HS-27A (cell line): Measurements from ENCODE around the gene ARHGAP1.
"Not testable (repeated sequence)": the region's sequence is repeated elsewhere in the genome, so short reads cannot be mapped to it uniquely, and the experiment has no call there.

ENCODE experiments used
- DNase-seq: peaks from one replicate; pipeline ENCODE4 v3.0.0-alpha.2; 2012; ENCODE audit warnings: low read depth, missing footprints

ARHGAP1 gene

DNA sequence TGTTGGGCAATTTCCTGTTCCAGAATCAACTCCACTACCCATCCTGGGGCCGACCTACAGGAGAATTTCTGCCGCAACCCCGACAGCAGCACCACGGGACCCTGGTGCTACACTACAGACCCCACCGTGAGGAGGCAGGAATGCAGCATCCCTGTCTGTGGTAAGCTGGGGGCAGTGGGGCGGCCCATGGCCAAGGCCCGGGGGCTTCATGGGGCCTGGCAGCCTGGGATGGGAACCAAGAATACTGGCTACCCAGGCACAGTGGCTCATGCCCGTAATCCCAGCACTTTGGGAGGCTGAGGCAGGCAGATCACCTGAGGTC lies 22.9 kb upstream of the ARHGAP1 start:
- no peak for DNase-seq

DNA sequence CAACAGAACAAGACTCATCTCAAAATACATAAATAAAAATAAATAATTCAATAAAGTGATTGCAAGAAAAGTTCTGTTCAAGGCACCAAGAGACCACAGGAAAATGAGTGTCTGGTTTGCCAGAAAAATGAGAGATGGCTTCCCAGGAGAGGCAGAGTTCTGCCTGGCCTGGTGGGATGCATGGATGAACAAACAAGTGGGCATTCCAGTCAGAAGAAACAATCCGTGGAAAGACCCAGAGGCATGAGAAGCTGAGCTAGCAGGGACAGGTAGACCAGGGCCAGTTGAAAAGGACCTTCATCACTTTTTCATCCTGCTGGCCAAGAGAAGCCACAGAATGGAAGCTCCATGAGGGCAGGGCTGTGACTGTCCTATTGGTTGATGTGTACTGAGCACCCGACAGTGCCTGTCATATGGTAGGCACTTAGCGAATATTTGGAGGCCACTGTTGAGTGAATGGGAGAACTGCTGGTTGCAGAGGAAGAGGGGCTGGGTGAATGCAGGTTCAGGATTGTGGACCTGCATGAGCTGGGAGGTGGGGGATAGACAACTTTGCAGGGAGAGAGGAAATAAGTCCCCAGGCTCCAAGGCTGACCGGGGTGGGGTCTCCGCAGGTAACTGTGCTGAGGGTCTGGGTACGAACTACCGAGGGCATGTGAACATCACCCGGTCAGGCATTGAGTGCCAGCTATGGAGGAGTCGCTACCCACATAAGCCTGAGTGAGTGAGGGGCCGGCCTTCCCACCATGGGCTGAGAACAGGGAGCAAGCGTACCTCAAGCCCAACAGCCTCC lies 22.3 kb upstream of the ARHGAP1 start:
- DNase-seq = no peak

DNA sequence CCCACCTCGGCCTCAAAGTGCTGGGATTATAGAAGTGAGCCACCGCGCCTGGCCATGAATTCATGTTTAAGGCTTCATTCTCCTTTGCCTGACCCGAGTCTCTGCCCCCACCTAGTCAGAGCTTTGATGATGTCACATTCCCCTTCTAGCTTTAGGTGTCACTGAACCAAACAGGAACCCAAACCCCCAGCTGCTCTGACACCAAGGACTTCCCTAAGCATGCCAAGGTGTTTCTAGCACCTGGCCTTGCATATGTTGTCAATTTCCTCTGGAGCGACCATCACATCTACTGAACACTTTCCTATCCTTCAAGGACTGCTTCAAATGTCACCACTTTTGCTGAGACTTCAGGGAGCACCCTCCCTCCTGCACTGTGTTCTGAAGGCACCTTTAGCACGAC lies 20.9 kb upstream of the ARHGAP1 start:
- DNase-seq = no peak

DNA sequence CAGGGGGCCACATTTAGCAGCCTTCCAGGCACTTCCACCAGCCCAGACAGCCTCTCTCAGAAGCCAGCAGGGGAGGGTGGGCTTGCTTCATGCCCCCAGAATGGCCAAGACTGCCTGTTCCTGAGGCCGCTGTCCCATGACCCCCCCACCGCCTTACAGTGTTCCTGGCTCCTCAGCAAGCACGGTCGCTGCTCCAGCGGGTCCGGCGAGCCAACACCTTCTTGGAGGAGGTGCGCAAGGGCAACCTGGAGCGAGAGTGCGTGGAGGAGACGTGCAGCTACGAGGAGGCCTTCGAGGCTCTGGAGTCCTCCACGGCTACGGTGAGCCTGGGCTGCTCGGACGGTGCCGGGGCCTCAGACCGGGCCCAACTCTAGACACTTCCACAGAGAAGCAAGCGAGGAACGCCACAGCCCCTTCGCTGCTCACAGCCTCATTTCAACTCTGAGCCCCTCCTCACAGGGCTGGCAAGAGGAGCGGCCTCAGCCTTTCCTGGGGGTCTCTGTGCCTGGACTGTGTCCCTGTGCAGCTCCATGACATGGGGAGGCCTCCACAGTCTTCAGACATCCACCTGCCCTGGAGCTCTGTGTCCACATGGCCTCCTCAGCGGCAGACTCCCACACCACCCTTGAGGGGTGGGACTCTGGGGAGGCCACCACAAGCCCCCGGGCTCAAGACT lies 19.3 kb upstream of the ARHGAP1 start:
- no peak for DNase-seq

DNA sequence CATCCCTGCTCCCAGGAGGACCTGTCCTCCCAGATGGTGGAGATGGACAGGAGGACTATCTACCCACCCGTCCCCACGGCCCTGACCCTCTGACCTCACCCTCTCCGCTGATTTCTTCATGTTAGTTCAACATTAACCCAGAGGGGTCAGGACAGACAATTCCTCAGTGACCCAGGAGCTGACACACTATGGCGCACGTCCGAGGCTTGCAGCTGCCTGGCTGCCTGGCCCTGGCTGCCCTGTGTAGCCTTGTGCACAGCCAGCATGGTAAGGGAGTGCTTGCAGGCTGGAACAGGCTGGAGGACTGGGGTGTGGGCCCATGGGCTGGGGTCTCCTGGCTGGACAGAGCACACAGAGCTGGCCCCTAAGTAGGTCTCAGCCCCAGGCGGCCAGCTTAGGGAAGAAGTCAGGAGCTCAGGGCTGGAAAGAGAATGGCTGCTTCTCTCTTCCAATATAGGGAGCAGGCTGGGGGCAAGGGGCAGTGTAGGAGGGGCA lies 18.7 kb upstream of the ARHGAP1 start, which contains the start of gene F2:
Gene F2, plus strand, starts transcription at position 166 of the 495 bp plus-strand sequence. Its CDS starts 23 bp downstream, at position 189.
- DNase-seq = no peak

DNA sequence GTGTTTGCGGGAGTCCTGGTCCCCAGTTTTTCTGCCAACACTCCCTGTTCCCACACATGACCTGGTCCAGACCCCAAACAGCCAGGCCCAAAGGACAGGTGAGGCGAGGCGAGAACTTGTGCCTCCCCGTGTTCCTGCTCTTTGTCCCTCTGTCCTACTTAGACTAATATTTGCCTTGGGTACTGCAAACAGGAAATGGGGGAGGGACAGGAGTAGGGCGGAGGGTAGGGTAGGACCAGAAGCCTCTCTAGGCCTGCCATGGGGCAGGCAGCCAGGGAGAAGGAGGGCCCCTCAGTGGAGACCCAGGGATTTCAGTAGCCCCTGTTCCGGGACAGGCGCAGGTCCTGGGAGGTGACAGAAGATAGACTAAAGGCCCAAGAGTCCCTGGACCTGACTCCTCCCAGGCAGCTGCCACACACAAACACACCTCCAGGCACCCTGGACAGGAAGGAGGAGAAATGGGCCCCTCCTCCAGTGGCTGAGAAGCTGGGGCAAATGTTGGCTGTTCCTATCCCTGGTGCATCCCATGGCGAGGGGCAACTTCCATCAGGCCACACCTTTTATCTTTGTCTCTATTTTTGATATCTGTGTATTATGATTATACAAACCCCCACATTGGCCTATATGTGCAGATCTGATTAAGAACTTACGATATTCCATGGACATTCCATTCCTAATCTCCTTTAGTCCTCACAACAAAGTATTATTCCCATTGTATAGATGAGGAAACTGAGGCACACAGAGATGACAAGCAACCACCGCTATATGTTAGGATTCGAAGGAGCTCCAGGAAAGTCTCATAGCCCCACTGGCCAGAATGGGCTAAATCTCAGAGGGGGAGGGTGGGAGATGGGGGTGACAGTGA lies 18.0 kb upstream of the ARHGAP1 start:
- no peak for DNase-seq

DNA sequence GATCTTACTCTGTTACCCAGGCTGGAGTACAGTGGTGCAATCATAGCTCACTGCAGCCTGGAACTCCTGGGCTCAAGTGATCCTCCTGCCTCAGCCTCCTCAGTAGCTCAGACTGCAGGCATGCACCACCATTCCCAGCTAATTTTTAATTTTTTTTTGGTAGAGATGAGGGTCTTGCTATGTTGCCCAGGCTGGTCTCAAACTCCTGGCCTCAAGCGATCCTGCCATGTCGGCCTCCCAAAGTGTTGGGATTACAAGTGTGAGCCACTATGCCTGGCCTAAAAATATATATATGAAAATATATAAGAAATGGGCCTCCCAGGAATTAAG lies 17.4 kb upstream of the ARHGAP1 start:
- DNase-seq = not testable (repeated sequence)

DNA sequence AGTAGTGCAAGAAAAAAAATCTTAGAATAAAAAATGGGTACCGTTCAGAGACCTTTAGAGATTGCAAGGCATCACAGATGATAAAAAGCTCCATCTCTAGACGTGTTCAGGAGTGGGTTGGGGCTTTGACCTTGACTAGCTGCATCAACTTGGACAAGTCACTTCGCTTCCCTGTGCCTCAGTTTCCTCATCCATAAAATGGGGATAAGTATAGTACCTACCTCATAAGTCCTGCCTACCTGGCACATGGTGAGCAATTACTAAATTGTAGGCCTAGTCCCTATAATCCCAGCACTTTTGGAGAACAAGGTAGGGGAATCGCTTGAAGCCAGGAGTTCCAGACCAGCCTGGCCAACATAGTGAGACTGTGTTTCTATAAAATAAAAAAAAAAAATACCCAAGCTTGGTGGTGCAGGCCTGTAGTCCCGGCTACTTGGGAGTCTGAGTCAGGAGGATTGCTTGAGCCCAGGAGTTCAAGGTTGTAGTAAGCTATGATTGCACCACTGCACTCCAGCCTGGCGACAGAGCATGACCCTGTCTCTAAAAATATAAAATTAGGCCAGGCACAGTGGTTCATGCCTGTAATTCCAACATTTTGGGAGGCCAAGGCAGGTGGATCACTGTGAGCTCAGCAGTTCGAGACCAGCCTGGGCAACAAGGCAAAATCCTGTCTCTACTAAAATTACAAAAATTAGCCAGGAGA lies 12.6 kb upstream of the ARHGAP1 start:
- DNase-seq = no peak

DNA sequence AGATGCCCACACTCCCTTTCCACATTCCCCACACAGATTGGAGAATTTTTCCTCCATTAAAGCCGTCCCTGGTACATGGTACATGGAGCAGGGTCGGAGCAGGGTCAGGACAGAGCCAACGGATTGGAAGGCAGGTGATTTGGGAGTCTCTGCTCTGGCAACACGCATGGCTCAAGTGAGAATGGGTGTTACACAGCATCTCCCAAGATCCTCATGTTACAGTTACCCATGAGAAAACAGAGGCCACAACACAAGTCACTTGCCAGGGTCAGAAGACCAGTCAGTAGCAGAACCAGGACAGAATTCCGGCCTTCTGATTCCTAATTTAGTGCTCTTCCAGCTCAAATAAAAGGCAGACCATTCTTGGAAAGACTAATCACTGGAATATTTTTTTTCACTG lies 10.9 kb upstream of the ARHGAP1 start:
- DNase-seq = no peak

DNA sequence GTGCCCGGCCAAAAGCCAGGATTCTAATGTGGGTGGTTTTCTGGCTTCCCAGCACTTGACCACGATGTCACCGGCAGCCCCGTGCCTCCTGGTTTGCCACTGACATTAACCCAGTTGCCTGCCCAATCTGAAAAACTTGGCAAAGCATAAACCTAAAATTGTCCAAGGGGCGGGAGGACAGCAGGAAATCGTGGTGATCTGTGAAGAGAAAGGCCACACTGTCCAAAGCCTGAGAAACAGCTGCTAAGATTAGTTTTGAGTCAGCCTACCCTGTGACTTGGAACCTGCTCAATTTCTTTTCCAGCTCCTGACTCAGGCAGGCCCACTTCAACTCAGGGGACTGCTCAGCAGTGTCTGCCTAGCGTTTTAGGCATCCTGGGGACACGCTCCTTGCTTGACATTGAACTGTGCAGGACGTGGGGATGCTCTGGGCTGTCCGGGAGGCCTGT lies 10.4 kb upstream of the ARHGAP1 start:
- DNase-seq = peak; percentile 26

DNA sequence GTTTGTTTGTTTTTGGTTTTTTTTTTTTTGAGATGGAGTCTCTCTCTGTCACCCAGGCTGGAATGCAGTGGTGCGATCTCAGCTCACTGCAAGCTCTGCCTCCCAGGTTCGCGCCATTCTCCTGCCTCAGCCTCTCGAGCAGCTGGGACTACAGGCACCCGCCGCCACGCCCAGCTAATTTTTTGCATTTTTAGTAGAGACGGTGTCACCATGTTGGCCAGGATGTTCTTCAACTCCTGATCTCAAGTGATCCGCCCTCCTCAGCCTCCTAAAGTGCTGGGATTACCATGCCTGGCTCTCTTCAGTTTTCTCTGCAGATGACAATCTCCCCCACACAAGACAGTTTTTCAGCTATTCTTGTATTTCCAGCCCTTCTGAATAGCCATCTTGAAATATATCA lies 8.9 kb upstream of the ARHGAP1 start:
- DNase-seq = not testable (repeated sequence)

DNA sequence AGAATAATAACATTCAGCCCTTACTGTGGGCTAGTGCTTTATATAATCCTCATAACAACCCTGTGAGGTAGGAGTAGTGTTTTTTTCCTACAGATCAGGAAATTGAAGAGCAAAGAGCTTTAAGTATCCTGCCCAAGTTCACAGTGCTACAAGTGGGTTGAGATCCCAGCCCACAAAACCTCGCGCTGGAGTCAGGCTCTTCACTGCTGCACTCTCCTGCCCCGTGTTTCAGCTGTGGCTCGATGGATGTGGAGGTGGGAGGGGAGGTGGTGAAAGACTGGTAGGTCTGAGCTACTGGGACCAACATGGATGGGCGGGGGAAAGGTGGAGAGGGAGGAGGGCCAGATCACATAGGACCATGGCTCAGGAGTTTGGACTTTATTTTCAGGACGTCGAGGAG lies 6.5 kb upstream of the ARHGAP1 start:
- no peak for DNase-seq

DNA sequence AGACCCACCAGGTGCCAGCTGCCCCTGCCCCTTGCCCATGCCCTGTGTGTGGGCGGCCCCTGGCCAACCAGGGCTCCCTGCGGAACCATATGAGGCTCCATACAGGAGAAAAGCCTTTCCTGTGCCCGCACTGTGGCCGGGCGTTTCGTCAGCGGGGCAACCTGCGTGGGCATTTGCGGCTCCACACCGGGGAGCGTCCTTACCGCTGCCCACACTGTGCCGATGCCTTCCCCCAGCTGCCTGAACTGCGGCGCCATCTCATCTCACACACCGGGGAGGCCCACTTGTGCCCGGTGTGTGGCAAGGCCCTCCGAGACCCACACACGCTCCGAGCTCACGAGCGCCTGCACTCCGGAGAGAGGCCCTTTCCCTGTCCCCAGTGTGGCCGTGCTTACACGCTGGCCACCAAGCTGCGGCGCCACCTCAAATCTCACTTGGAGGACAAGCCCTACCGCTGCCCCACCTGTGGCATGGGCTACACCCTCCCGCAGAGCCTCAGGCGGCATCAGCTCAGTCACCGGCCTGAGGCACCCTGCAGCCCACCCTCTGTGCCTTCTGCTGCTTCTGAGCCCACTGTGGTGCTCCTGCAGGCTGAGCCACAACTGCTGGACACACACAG lies 4.8 kb upstream of the ARHGAP1 start:
- DNase-seq = no peak

DNA sequence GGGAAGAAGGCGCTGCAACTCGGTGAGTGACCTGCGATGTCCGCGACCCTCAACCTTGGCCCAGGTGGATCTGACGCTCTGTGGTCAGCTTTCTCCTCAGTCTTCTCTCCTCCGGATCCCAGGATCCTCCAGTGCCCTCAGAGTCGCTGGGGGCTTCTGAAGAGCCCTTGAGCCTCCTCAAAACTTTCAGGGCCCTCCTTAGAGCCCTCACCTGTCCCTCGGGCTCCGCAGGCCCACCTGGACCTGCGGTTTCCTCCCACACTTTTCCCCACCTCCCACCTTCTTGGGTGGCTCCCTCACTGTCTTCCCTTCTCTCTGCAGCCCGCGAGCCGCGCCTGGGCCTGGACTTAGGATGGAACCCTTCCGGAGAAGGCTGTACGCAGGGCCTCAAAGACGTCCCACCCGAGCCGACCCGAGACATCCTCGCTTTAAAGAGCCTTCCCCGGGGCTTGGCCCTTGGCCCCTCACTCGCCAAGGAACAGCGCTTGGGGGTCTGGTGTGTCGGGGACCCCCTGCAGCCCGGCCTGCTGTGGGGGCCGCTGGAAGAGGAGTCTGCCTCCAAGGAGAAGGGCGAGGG lies 747 bp upstream of the ARHGAP1 start:
- DNase-seq = no peak

DNA sequence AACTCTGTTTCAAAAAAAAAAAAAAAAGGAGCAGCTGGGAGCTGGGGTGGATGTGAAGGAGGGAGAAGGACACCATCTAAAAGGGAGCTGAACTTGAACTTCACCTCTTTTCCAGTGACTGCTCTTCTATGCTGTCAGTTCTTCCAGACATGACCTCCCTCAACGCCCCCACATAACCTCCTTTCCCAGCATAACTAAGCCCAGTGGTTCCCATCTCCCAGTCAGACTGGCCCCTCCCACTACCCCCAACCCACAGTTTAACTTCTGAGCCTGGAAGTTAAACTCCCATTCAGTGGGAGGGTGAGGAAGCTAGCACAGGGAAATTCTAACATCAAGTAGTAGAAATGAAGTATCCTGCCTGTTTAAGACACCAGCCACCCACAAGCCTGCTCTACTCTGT lies 1.8 kb downstream of the ARHGAP1 start:
- no peak for DNase-seq

DNA sequence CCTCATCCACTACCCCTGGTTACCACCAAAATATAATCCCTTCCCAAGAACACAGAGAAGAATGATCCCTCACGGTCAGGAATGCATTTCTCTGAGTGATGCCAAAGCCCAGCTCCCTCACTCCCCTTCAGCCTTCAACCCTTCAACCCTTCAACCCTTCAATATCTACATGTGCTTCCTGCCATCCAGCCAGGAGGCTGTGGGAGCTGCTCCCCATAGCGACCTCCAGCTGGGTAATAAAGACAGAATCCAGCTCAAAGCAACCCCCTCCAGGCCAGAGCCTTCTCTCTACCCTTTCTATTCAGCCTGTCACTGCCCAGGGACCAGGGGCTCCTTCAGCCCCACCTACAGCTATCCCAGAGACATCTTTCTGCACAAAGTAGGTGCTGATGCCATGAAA lies 2.7 kb downstream of the ARHGAP1 start:
- DNase-seq = no peak

DNA sequence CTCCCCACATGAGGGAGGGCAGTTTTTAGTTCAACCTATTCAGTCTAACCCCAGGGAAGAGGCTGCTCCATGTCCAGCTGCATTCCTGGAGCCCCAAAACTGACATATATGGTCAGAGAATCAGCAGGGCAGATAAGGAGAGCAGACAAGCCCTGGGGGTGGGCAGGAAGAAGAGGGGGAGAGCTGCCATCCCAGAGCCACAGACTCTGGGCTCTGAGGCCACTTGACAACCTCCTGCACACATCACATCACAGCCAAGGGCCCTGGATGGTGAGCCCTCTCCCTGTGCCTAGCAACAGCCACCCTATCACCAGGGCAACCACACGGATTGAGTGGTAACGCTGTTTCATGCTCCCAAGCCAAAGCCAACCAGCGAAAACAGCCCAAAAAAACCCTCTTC lies 3.1 kb downstream of the ARHGAP1 start:
- DNase-seq = no peak

DNA sequence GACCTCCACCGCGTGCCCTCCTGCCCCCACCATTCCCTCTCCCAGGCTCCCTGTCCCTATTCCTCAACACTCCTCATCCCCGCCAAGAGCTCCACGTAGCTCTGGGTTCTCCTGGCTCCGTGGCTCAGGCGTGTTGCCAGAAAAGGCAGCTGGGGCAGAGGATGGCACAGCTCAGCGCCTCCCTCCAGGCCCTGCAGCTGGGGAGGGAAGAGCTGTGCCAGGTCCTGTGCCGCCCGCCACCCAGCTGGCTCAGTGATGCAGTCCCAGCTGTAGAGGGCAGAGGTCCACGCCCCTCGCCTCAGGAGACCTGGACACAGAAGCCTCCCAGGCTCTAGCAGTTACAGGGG lies 4.2 kb downstream of the ARHGAP1 start:
- DNase-seq = no peak

DNA sequence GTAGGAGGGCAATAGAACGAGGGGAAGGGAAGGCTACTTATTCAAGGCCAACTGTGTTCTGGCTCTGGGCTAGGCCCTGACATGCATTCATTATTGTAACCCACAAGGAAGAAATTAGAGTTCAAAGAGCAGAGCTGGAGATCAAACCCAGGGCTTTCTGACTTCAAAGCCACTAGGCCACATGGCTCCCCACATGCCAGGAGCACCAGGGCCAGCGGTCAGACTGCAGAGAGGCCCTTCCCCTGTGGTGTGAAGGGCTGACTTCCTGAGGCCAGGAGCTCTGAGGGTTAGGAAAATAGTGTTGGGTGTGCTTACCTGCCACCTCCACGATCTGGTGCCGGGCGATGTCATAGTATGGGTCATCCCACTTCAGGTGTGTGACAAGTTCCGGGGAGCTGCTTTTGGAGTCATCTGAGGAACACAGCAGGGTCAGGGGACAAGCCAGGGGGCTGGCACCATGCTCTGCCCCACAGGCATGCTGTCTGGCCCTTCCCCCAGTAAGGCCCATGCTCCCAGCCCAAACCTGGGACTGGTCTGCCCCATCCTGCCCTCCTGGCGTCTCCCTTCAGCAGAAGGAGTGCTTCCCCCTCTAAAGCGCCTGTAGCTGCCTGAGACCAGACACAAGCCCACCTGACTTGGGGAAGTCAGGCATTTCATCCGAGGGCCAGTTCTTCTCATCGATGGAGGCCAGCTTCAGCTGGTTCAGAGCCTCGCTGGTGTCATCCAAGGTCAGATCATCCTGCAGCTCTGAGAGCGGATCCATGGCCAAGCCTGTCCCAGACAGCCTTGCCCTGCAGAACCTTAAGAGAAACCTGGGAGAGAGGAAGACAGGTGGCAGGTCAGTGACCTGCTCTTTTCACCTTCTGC lies 4.8 kb downstream of the ARHGAP1 start:
- no peak for DNase-seq

DNA sequence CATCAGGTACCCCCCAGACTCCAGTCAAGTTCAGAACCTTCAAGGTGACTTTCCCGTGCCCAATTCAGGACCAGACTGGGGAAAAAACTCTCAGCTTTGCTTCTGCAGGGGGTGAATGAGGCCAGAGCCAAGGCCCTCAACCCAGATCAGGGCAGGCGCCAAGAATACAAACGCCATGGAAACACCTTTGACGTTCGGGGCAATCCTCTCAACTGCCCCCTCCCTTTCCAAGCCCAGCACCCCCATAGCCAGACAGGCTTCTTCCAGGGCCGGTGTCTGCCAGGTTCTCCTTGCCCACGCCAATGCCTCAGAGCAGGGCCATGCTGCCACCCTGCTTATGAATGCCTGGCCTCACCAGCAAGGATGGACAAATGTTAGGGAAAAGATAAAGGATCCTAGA lies 5.8 kb downstream of the ARHGAP1 start:
- no peak for DNase-seq
